Left lung (tissue), 10 donors: ENCODE measurements around the gene TEX9. TPM values are rescaled to one million over a fixed set of nuclear protein-coding genes. Genes with fewer than 3 reads are reported as not detected.

ENCODE experiments used
- ATAC-seq: fragments of 200-7000 bp; cut with Tn5 transposase; one replicate; pipeline ENCODE4 v1.9.1; 2020; ENCODE audit warnings: moderate library complexity
- DNase-seq, 4 donors: peaks; one replicate each; pipeline ENCODE4 v3.0.0-alpha.2; 2013 to 2020
- H3K27ac ChIP-seq, 2 donors: fragments of 200-600 bp; sonication (generic) in 1 of 2; one replicate each; pipeline versions ENCODE4 v1.5.0 to v1.8.0; 2020 to 2021
- H3K27me3 ChIP-seq, 2 donors: fragments of 200-600 bp; sonication (generic) in 1 of 2; one replicate each; pipeline versions ENCODE4 v1.5.0 to v1.8.0; 2020 to 2021
- H3K36me3 ChIP-seq, 2 donors: fragments of 200-600 bp; sonication (generic) in 1 of 2; one replicate each; pipeline versions ENCODE4 v1.5.0 to v1.8.0; 2020 to 2021
- H3K4me1 ChIP-seq, 2 donors: fragments of 200-600 bp; one replicate each; pipeline ENCODE4 v1.8.0; 2021
- H3K4me3 ChIP-seq, 2 donors: fragments of 200-600 bp; sonication (generic) in 1 of 2; one replicate each; pipeline versions ENCODE4 v1.5.0 to v1.8.0; 2020 to 2021; ENCODE audit warnings: mild to moderate bottlenecking in 1 of 2
- H3K9me3 ChIP-seq, 2 donors: fragments of 200-600 bp; sonication (generic) in 1 of 2; one replicate each; pipeline versions ENCODE4 v1.5.0 to v1.8.0; 2020 to 2021
- intact Hi-C, 2 donors: fragments of 100-400 bp; cut with DNase I; formaldehyde crosslinking; loops; one replicate each; pipeline versions ENCODE4 v1.11.2 to v1.14.2; 2022
- polyA plus RNA-seq, 6 donors: library from polyadenylated mRNA; unstranded; fragments of 120-200 nt; gene quantifications; one replicate each; pipeline ENCODE4 v1.2.1, GENCODE V29; 2013; ENCODE audit not compliant: insufficient read length in 6 of 6
- total RNA-seq, 2 donors: library from RNA; stranded (reverse); fragmentation: NEBNext Ultra II Directional; extraction: Animal tissue kit (Norgen Biotek cat#: 25700); gene quantifications; one replicate each; pipeline ENCODE4 v1.2.1, GENCODE V29; 2021
- TF ChIP-seq, protein P1 (sequence below), 2 donors: fragments of 200-600 bp; sonication (generic) in 1 of 2; IDR thresholded peaks; one replicate each; pipeline versions ENCODE4 v1.5.0 to v1.8.0; 2021; ENCODE audit warnings: antibody characterized with exemption in 2 of 2
- donor health status: DM: no; HTN: yes; CAD: no.
- donor health status: DM: no; HTN: no; CAD: no.

TEX9 gene
- total and polyA plus RNA-seq, 8 donors, result 6.3 to 19.4 (median 16.7) TPM

GRCh38 chr15:56473017-56473416 lies 107.8 kb downstream of the TEX9 start:
- Histone ChIP-seq H3K27me3 (no peaks in the 10 kb centered on the region), H3K4me1 (peaks cover 0 to 3% of the 10 kb centered on the region in 2 donors), H3K4me3 (no peak overlapping the region), H3K36me3 (no peaks in the 10 kb centered on the region), H3K27ac (no peak overlapping the region), H3K9me3 (no peaks in the 10 kb centered on the region)
- TF ChIP-seq, protein P1, sequence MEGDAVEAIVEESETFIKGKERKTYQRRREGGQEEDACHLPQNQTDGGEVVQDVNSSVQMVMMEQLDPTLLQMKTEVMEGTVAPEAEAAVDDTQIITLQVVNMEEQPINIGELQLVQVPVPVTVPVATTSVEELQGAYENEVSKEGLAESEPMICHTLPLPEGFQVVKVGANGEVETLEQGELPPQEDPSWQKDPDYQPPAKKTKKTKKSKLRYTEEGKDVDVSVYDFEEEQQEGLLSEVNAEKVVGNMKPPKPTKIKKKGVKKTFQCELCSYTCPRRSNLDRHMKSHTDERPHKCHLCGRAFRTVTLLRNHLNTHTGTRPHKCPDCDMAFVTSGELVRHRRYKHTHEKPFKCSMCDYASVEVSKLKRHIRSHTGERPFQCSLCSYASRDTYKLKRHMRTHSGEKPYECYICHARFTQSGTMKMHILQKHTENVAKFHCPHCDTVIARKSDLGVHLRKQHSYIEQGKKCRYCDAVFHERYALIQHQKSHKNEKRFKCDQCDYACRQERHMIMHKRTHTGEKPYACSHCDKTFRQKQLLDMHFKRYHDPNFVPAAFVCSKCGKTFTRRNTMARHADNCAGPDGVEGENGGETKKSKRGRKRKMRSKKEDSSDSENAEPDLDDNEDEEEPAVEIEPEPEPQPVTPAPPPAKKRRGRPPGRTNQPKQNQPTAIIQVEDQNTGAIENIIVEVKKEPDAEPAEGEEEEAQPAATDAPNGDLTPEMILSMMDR (IDR thresholded peaks at IDR 0.05), result no peak
- intact Hi-C loops, result no loop called here
- no peak for DNase-seq
- ATAC-seq, result no peak

DNA sequence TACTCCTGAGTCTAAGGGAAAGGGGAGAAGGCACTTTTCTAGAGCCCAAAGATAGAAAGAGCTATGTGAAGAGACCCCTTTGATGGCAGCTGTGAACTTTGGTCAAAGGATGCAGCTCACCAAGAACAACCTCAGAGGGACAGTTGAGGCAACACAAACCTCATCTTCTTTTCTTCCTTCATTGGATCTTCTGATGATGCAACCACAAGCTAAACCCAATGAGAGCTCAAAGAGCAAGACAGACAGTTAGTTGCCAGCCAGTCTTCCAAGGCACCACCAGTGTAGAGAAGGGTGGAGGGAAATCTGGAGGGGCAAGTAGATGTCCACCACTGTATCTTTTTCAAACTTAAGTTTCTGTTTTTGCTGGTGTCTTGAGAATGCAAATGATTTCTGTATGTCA lies 110.1 kb downstream of the TEX9 start:
- Histone ChIP-seq H3K36me3 (no peaks in the 10 kb centered on the region), H3K4me3 (no peak overlapping the region), H3K27me3 (no peaks in the 10 kb centered on the region), H3K9me3 (peaks cover 0 to 2% of the 10 kb centered on the region in 2 donors), H3K4me1 (no peaks in the 10 kb centered on the region), H3K27ac (no peak overlapping the region)
- TF ChIP-seq, protein P1 (IDR thresholded peaks at IDR 0.05), result no peak
- ATAC-seq (no peak), DNase-seq (no peak)
- intact Hi-C loops, result no loop called here

Other genes starting within 250 kb of the TEX9 start
- gene RFX7, start 121.5 kb upstream of the TEX9 start, total RNA-seq, result 10 to 100 TPM; 16.7 to 18.2 TPM
- gene RFX7, start 121.5 kb upstream of the TEX9 start, polyA plus RNA-seq, result 10 to 100 TPM; 22.9 to 28.1 (median 26.1) TPM
- gene MNS1, start 99.7 kb downstream of the TEX9 start, total RNA-seq, result 1 to 10 TPM; 3.9 to 4.1 TPM
- gene MNS1, start 99.7 kb downstream of the TEX9 start, polyA plus RNA-seq, result 10 to 100 TPM; 14.4 to 26.1 (median 20.6) TPM